Stimulated activated effector memory CD8-positive, alpha-beta T cell treated with anti-CD3 and anti-CD28 coated beads, Interleukin-12 subunit alpha, Interleukin-12 subunit beta, amount 100 ng/mL, for 72 hours (primary cell): ENCODE data around the gene GPR75.
"Not testable (repeated sequence)": the region's sequence is repeated elsewhere in the genome, so short reads cannot be mapped to it uniquely, and the experiment has no call there.

ENCODE experiments used
- ATAC-seq: fragments of 150-1000 bp; cut with Tn5 transposase; 2 replicates; pipeline ENCODE4 v1.10.0; 2021
- DNase-seq, 2 donors: peaks; one replicate each; pipeline ENCODE4 v3.0.0; 2021 to 2022; ENCODE audit warnings: low spot score in 2 of 2
- H3K27ac Mint-ChIP-seq: one replicate; pipeline ENCODE4 v1.8.0; 2022; ENCODE audit warnings: mild to moderate bottlenecking, mixed read lengths
- H3K36me3 Mint-ChIP-seq: one replicate; pipeline ENCODE4 v1.8.0; 2022; ENCODE audit warnings: mild to moderate bottlenecking, mixed read lengths
- H3K4me1 Mint-ChIP-seq: one replicate; pipeline ENCODE4 v1.8.0; 2022; ENCODE audit warnings: mixed read lengths
- H3K4me3 Mint-ChIP-seq: one replicate; pipeline ENCODE4 v1.8.0; 2022; ENCODE audit warnings: mild to moderate bottlenecking, mixed read lengths
- H3K9me3 Mint-ChIP-seq: one replicate; pipeline ENCODE4 v1.8.0; 2022; ENCODE audit warnings: mixed read lengths

The GPR75 gene

GRCh38 chr2:53867169-53867568 is 7.4 kb upstream of the GPR75 start:
- H3K9me3 Mint-ChIP-seq = no peaks in the 10 kb centered on the region
- DNase-seq (no peak), ATAC-seq (no peak)
- H3K4me3 Mint-ChIP-seq = no peak overlapping the region
- H3K4me1 Mint-ChIP-seq = peaks cover 5% of the 10 kb centered on the region
- H3K27ac Mint-ChIP-seq = no peak overlapping the region
- H3K36me3 Mint-ChIP-seq = peaks cover 81% of the 10 kb centered on the region

DNA sequence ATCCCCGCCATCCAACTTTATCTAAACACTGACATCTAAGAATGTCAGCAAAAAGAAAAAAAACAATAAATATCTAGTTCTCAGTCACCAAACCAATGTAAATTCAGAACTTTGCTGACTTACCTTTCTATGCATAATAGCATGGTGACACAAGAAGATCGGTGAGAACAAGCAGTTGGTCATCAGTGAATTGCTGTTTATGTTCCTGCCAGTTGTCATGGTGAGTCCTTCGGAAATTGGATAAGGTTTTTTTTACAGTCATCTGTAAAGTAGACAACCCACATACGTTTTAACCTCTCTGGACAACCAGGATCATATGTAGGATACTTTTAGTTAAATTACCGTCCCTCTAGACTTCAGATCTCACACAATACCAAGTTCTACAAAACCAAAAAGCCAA is 6.2 kb upstream of the GPR75 start:
- no peak for ATAC-seq
- H3K36me3 Mint-ChIP-seq = peaks cover 76% of the 10 kb centered on the region

DNA sequence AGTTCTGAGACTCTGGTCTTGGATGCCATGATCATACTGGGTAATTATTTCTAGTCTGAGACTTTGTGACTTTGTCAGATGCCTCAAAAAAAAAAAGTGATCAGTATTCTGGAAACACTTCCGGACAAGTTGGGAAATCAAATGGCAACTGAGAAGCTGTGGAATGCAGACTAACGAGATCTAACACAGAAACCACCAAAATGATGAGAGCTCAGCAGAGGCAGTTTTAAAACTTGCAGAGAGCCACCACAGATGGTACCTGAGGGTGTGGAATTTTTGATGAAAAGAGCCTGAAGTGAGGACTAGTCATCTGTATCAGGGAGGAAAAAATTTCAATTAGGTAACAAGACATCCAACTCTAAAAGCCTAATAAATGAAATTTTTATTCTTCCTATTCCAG is 5.5 kb upstream of the GPR75 start:
- Mint-ChIP-seq H3K4me1 (peaks cover 5% of the 10 kb centered on the region), H3K36me3 (peaks cover 69% of the 10 kb centered on the region), H3K27ac (no peak overlapping the region), H3K4me3 (no peak overlapping the region), H3K9me3 (no peaks in the 10 kb centered on the region)
- no peak for DNase-seq
- no peak for ATAC-seq

More for the DNA sequence above, 6.2 kb upstream of the GPR75 start:
- H3K4me1 Mint-ChIP-seq = peaks cover 5% of the 10 kb centered on the region
- no peak overlapping the region for H3K4me3 Mint-ChIP-seq
- no peak overlapping the region for H3K27ac Mint-ChIP-seq
- no peak for DNase-seq
- H3K9me3 Mint-ChIP-seq = no peaks in the 10 kb centered on the region

DNA sequence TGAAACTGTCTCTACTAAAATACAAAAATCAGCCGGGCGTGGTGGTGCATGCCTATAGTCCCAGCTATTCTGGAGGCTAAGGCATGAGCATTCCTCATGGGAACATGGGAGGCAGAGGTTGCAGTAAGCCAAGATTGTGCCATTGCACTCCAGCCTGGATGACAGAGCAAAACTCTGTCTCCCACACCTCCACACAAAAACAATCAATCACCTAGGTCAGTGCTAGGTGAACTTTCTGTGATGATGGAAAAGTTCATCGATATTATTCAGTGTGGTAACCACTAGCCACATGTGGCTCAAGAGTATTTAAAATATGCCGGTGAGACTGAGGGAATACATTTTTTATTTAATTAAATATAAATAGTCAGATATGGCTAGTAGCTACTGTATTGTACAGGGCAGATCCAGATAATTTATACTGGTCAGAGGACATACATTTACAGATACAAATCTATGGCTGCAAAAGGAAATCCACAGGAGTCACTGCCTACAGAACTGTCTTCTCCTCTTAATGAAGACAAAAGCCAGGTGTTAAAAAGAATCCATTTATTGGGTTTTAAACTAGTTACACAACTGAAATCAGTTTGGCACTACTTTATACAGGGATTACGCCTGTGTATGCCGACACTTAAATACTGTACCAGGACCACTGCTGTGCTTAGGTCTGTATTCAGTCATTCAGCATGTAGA is 3.9 kb upstream of the GPR75 start:
- no peak overlapping the region for H3K4me3 Mint-ChIP-seq
- peaks cover 5% of the 10 kb centered on the region for H3K4me1 Mint-ChIP-seq
- DNase-seq (no peak), ATAC-seq (no peak)
- H3K36me3 Mint-ChIP-seq = peaks cover 53% of the 10 kb centered on the region
- no peaks in the 10 kb centered on the region for H3K9me3 Mint-ChIP-seq
- no peak overlapping the region for H3K27ac Mint-ChIP-seq

- Mint-ChIP-seq H3K27ac (peak overlapping the region; percentile 29), H3K4me1 (peaks cover 5% of the 10 kb centered on the region), H3K9me3 (no peaks in the 10 kb centered on the region), H3K4me3 (no peak overlapping the region), H3K36me3 (peaks cover 37% of the 10 kb centered on the region)
- ATAC-seq (no peak), DNase-seq (no peak)
Observed at GRCh38 chr2:53861824-53862223, 2.1 kb upstream of the GPR75 start.

DNA sequence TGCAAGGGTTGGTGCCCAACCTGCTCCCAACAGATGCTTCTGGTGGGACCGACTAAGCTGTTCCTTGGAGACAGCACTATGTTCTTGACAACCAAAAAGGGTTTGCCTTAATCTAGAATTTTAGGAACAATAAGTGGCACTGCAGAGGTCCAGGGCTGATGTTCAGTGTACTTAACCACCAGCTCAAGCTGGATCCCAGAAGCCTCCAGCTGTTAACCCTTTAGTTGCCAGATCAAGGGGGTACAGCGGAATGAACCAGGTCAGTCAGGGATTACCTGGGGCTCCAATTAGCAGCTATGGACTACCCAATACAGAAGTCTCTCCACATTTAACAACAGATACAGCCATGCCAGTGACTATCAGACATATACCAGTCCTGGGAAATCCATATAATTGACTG is 3.5 kb downstream of the GPR75 start:
- Mint-ChIP-seq H3K9me3 (no peaks in the 10 kb centered on the region), H3K4me1 (no peaks in the 10 kb centered on the region), H3K27ac (no peak overlapping the region), H3K4me3 (no peak overlapping the region), H3K36me3 (peaks cover under 1% of the 10 kb centered on the region)
- ATAC-seq (no peak), DNase-seq (no peak)

GRCh38 chr2:53854678-53855077 is 5.1 kb downstream of the GPR75 start:
- H3K4me1 Mint-ChIP-seq = no peaks in the 10 kb centered on the region
- ATAC-seq = peak; percentile 81
- H3K36me3 Mint-ChIP-seq = no peaks in the 10 kb centered on the region
- H3K9me3 Mint-ChIP-seq = no peaks in the 10 kb centered on the region
- no peak for DNase-seq
- H3K27ac Mint-ChIP-seq = peak overlapping the region; percentile 38
- no peak overlapping the region for H3K4me3 Mint-ChIP-seq

- ATAC-seq (no peak), DNase-seq (no peak)
- no peaks in the 10 kb centered on the region for H3K4me1 Mint-ChIP-seq
- no peak overlapping the region for H3K4me3 Mint-ChIP-seq
- no peak overlapping the region for H3K27ac Mint-ChIP-seq
- H3K36me3 Mint-ChIP-seq = peaks cover 6% of the 10 kb centered on the region
- no peaks in the 10 kb centered on the region for H3K9me3 Mint-ChIP-seq
Observed at GRCh38 chr2:53852532-53852931, 7.2 kb downstream of the GPR75 start.

DNA sequence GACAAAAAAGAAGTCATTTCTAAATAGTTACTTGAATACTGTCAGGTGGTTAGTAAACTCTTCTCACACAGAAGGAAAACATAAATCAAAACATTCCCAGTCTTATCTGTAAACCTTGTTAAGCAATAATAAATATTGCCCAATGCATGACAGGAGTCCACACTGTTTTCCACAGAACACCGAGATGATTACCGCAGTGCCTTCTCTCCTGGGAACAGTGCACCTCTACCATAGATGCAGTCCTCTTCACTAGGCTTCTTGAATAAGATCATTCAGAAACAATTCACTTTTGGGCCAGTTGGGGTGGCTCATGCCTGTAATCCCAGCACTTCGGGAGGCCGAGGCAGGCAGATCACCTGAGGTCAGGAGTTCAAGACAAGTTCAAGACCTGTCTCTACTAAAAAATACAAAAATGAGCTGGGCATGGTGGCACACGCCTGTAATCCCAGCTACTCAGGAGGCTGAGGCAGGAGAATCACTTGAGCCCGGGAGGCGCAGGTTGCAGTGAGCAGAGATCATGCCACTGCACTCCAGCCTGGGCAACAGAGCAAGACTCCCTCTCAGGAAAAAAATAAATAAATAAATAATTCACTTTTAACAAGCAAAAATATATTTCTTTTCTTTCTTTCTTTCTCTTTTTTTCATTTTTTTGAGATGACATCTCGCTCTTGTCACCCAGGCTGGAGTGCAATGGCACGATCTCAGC is 8.6 kb downstream of the GPR75 start:
- H3K9me3 Mint-ChIP-seq, H3K36me3 Mint-ChIP-seq, H3K4me3 Mint-ChIP-seq, ATAC-seq, DNase-seq, H3K27ac Mint-ChIP-seq, H3K4me1 Mint-ChIP-seq: not testable (repeated sequence)

- Mint-ChIP-seq H3K27ac (no peak overlapping the region), H3K4me1 (no peaks in the 10 kb centered on the region), H3K36me3 (peaks cover 6% of the 10 kb centered on the region), H3K4me3 (no peak overlapping the region), H3K9me3 (no peaks in the 10 kb centered on the region)
- DNase-seq (no peak), ATAC-seq (no peak)
Observed at GRCh38 chr2:53848062-53848461, 11.7 kb downstream of the GPR75 start.

DNA sequence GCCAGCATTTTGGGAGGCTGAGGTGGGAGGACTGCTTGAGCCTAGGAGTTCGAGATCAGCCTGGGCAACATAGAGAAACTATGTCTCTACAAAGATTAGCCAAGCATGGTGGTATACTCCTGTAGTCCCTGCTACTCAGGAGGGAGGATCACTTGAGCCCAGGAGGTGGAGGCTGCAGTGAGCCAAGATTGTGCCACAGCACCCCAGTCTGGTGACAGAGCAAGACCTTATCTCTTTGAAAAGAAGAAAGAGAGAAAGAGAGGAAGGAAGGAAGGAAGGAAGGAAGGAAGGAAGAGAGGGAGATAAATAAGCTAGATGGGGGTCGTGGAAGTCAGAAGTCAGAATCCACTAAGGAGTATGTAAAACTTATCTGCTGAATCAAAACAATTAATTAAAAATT is 16.2 kb downstream of the GPR75 start:
- no peak overlapping the region for H3K27ac Mint-ChIP-seq
- ATAC-seq (no peak), DNase-seq (no peak)
- peaks cover 6% of the 10 kb centered on the region for H3K36me3 Mint-ChIP-seq
- no peak overlapping the region for H3K4me3 Mint-ChIP-seq
- no peaks in the 10 kb centered on the region for H3K4me1 Mint-ChIP-seq
- H3K9me3 Mint-ChIP-seq = no peaks in the 10 kb centered on the region

- no peaks in the 10 kb centered on the region for H3K4me1 Mint-ChIP-seq
- no peak for ATAC-seq
Observed at GRCh38 chr2:53842891-53843290, 16.9 kb downstream of the GPR75 start.

DNA sequence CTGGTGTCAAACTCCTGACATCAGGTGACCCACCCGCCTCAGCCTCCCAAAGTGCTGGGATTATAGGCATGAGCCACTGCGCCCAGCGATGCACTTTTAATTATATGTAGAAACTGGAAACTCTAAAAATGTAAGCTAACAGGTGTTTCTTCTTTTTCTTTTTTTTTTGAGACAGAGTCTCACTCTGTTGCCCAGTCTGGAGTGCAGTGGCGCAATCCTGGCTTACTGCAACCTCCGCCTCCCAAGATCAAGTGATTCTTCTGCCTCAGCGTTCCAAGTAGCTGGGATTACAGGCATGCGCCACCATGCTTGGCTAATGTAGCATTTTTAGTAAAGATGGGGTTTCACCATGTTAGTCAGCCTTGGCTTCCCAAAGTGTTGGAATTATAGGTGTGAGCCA is 18.1 kb downstream of the GPR75 start:
- not testable (repeated sequence) for H3K4me1 Mint-ChIP-seq, ATAC-seq, H3K36me3 Mint-ChIP-seq, DNase-seq, H3K9me3 Mint-ChIP-seq, H3K4me3 Mint-ChIP-seq, H3K27ac Mint-ChIP-seq

More at GRCh38 chr2:53842891-53843290, 16.9 kb downstream of the GPR75 start:
- H3K9me3 Mint-ChIP-seq = no peaks in the 10 kb centered on the region
- no peak for DNase-seq
- H3K27ac Mint-ChIP-seq = no peak overlapping the region
- H3K4me3 Mint-ChIP-seq = no peak overlapping the region
- H3K36me3 Mint-ChIP-seq = peaks cover under 1% of the 10 kb centered on the region

- Mint-ChIP-seq H3K9me3 (no peaks in the 10 kb centered on the region), H3K4me3 (no peak overlapping the region), H3K27ac (no peak overlapping the region), H3K36me3 (no peaks in the 10 kb centered on the region), H3K4me1 (no peaks in the 10 kb centered on the region)
- DNase-seq = no peak
- ATAC-seq = no peak
Observed at GRCh38 chr2:53840580-53840979, 19.2 kb downstream of the GPR75 start.

DNA sequence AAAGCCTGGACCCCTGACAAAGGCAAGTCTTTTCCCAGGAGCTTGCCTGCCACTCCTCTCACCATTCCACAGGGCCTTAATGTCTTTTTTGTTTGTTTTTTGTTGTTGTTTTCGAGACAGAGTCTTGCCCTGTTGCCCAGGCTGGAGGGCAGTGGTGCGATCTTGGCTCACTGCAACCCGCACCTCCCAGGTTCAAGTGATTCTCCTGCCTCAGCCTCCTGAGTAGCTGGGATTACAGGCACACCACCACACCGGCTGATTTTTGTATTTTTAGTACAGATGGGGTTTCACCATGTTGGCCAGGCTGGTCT is 29.8 kb downstream of the GPR75 start:
- H3K4me3 Mint-ChIP-seq, DNase-seq, H3K27ac Mint-ChIP-seq, ATAC-seq, H3K36me3 Mint-ChIP-seq, H3K9me3 Mint-ChIP-seq, H3K4me1 Mint-ChIP-seq: not testable (repeated sequence)

DNA sequence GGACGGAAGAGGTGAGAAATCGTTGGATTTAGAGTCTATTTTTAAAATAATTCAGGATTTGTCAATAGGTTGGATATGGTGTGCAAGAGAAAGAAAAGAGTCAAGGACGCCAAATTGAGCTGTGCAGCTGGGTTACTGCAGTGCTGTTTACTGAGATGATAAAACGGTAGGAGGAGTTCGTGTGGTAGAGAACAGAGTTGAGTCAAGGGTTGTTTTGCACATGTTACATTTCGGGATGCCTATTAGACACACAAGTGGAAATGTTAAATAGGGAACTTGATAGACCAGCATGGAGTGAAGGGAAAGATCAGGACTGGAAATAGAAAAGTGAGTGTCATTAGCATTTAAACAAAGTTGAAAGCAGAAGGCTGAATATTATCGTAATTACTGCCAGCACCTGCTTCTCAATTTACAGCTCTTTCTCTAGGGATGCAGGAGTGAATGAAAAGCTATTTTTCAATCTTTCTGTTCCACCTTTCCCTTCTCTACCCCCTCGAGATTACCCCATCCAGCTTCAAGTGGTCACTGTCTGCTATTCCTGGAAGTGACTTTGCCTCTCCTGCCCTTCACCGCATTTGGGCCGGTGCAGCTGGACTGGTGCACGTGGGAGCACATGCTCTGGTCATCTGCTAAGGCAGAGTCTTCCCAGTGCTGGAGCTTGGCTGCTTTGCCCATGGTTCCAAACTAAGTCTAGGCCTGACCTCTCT is 30.3 kb downstream of the GPR75 start:
- no peaks in the 10 kb centered on the region for H3K9me3 Mint-ChIP-seq
- no peaks in the 10 kb centered on the region for H3K4me1 Mint-ChIP-seq
- no peaks in the 10 kb centered on the region for H3K36me3 Mint-ChIP-seq
- ATAC-seq (no peak), DNase-seq (no peak)
- no peak overlapping the region for H3K4me3 Mint-ChIP-seq
- H3K27ac Mint-ChIP-seq = no peak overlapping the region
